Thyroid gland (tissue), 4 donors: Measurements from ENCODE around the gene THRB.

Experiments used
- POLR2A ChIP-seq, 2 donors: fragments of 450-650 bp; IDR thresholded peaks; one replicate each; pipeline ENCODE4 v1.6.1; 2017; ENCODE audit warnings: antibody characterized with exemption in 2 of 2, mild to moderate bottlenecking in 2 of 2, moderate library complexity in 1 of 2
- TF ChIP-seq, protein P1 (sequence below), 6 experiments: fragments of 200-600 bp in 3 of 6; fragments of 450-650 bp in 3 of 6; sonication (generic) in 3 of 6; IDR thresholded peaks; one replicate each; pipeline ENCODE4 v1.5.1; 2016 to 2019; ENCODE audit warnings: antibody characterized with exemption in 6 of 6, mild to moderate bottlenecking in 2 of 6, inconsistent platforms in 1 of 6, moderate library complexity in 1 of 6

GRCh38 chr3:24439021-24439420 is 55.6 kb downstream of the THRB start:
- TF ChIP-seq, protein P1, sequence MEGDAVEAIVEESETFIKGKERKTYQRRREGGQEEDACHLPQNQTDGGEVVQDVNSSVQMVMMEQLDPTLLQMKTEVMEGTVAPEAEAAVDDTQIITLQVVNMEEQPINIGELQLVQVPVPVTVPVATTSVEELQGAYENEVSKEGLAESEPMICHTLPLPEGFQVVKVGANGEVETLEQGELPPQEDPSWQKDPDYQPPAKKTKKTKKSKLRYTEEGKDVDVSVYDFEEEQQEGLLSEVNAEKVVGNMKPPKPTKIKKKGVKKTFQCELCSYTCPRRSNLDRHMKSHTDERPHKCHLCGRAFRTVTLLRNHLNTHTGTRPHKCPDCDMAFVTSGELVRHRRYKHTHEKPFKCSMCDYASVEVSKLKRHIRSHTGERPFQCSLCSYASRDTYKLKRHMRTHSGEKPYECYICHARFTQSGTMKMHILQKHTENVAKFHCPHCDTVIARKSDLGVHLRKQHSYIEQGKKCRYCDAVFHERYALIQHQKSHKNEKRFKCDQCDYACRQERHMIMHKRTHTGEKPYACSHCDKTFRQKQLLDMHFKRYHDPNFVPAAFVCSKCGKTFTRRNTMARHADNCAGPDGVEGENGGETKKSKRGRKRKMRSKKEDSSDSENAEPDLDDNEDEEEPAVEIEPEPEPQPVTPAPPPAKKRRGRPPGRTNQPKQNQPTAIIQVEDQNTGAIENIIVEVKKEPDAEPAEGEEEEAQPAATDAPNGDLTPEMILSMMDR (IDR thresholded peaks at IDR 0.05): no peak
- no peak for TF ChIP-seq POLR2A (IDR thresholded peaks at IDR 0.05)
